B cell (primary cell): Measurements from ENCODE around the gene DPH6. TPM values are rescaled to one million over a fixed set of nuclear protein-coding genes. Genes with fewer than 3 reads are reported as not detected.

Experiments
- ATAC-seq: fragments of 200-7000 bp; cut with Tn5 transposase; one replicate; pipeline ENCODE4 v1.10.0; 2021; ENCODE audit warnings: low read depth, mild to moderate bottlenecking, moderate number of reproducible peaks, moderate library complexity
- CTCF ChIA-PET: fragments of 350-600 bp; sonication (Branson Sonifier 250); formaldehyde crosslinking; loops from one replicate; lab custom pipeline; 2021; ENCODE audit warnings: antibody characterized with exemption, inconsistent platforms; lab: Charles Lee
- POLR2A ChIA-PET: fragments of 350-600 bp; sonication (Branson Sonifier 250); formaldehyde crosslinking; loops from one replicate; lab custom pipeline; 2021; ENCODE audit warnings: antibody characterized with exemption; lab: Charles Lee
- DNase-seq: peaks from one replicate; pipeline ENCODE4 v3.0.0; 2013
- H2AFZ ChIP-seq: 2 replicates; pipeline ENCODE4 v1.6.1; 2012; ENCODE audit warnings: mild to moderate bottlenecking, low read depth, low read length; ENCODE audit not compliant: insufficient read depth, poor library complexity, severe bottlenecking
- H3K27ac ChIP-seq, 2 donors: 1 replicate in 1 of 2; 2 replicates in 1 of 2; pipeline ENCODE4 v1.5.1; 2012 to 2013; ENCODE audit warnings: low read length in 2 of 2, mild to moderate bottlenecking in 2 of 2, moderate library complexity in 1 of 2
- H3K27me3 ChIP-seq, 4 experiments: fragments of 200-600 bp in 1 of 4; sonication (generic) in 1 of 4; replicated peaks in 1 of 4; 1 replicate in 2 of 4; 2 replicates in 2 of 4; pipeline versions ENCODE4 v1.6.1 to v1.7.0; 2013 to 2016; ENCODE audit warnings: low read length in 3 of 4, mild to moderate bottlenecking in 2 of 4, mixed read lengths in 1 of 4, moderate library complexity in 1 of 4; ENCODE audit not compliant: insufficient read depth in 4 of 4, control insufficient read depth in 3 of 4; ENCODE audit errors: control extremely low read depth in 1 of 4
- H3K36me3 ChIP-seq, 2 experiments: replicated peaks in 1 of 2; 1 replicate in 1 of 2; 2 replicates in 1 of 2; pipeline versions ENCODE4 v1.6.1 to v1.7.1; 2013; ENCODE audit warnings: low read length in 1 of 2; ENCODE audit not compliant: insufficient read depth in 2 of 2, control insufficient read depth in 1 of 2; ENCODE audit errors: control extremely low read depth in 1 of 2, extremely low read depth in 1 of 2
- H3K4me1 ChIP-seq, 2 donors: fragments of 200-600 bp in 1 of 2; sonication (generic) in 1 of 2; 1 replicate in 1 of 2; 2 replicates in 1 of 2; pipeline versions ENCODE4 v1.5.1 to v1.6.1; 2013 to 2017; ENCODE audit warnings: low read length in 2 of 2; ENCODE audit not compliant: control insufficient read depth in 2 of 2, insufficient read depth in 2 of 2
- H3K4me2 ChIP-seq: replicated peaks from 2 replicates; pipeline ENCODE3; 2012; ENCODE audit warnings: mild to moderate bottlenecking, low read depth, low read length; ENCODE audit not compliant: poor library complexity, severe bottlenecking
- H3K4me3 ChIP-seq, 5 experiments: fragments of 200-600 bp in 1 of 5; sonication (generic) in 1 of 5; 1 replicate in 3 of 5; 2 replicates in 2 of 5; pipeline versions ENCODE4 v1.5.1 to v1.7.0; 2011 to 2016; ENCODE audit warnings: low read length in 4 of 5, mild to moderate bottlenecking in 4 of 5, low read depth in 2 of 5, control low read depth in 1 of 5, moderate library complexity in 1 of 5; ENCODE audit not compliant: insufficient read depth in 1 of 5; ENCODE audit errors: control extremely low read depth in 1 of 5, extremely low read depth in 1 of 5
- H3K79me2 ChIP-seq: fragments of 200-600 bp; sonication (generic); one replicate; pipeline ENCODE4 v1.6.0; 2016; ENCODE audit warnings: low read length; ENCODE audit not compliant: control insufficient read depth, insufficient read depth
- H3K9ac ChIP-seq: fragments of 200-600 bp; sonication (generic); 2 replicates; pipeline ENCODE4 v1.6.1; 2017; ENCODE audit warnings: mild to moderate bottlenecking, low read length, moderate library complexity
- H3K9me3 ChIP-seq, 3 donors: one replicate each; pipeline versions ENCODE4 v1.6.1 to v1.7.1; 2013; ENCODE audit warnings: low read length in 2 of 3; ENCODE audit not compliant: control insufficient read depth in 2 of 3, insufficient read depth in 1 of 3; ENCODE audit errors: control extremely low read depth in 1 of 3
- H4K20me1 ChIP-seq: 2 replicates; pipeline ENCODE4 v1.6.0; 2012; ENCODE audit warnings: mild to moderate bottlenecking, low read length; ENCODE audit not compliant: insufficient read depth, control insufficient read depth, poor library complexity, severe bottlenecking
- H3K27ac Mint-ChIP-seq: one replicate; pipeline ENCODE4 v1.8.0; 2021; ENCODE audit warnings: mixed read lengths
- H3K27me3 Mint-ChIP-seq: one replicate; pipeline ENCODE4 v1.8.0; 2021; ENCODE audit warnings: mixed read lengths
- H3K4me1 Mint-ChIP-seq: one replicate; pipeline ENCODE4 v1.8.0; 2021; ENCODE audit warnings: mixed read lengths
- H3K4me3 Mint-ChIP-seq: one replicate; pipeline ENCODE4 v1.8.0; 2021; ENCODE audit warnings: mixed read lengths
- H3K9me3 Mint-ChIP-seq: one replicate; pipeline ENCODE4 v1.8.0; 2022; ENCODE audit warnings: mixed read lengths; ENCODE audit not compliant: insufficient read depth
- EZH2 ChIP-seq: IDR thresholded peaks from 2 replicates; pipeline ENCODE4 v1.6.1; 2012; ENCODE audit warnings: borderline replicate concordance, low read depth, mild to moderate bottlenecking, moderate library complexity, low read length; ENCODE audit not compliant: insufficient read depth, poor library complexity, severe bottlenecking
- WGBS: methylation state at CpG from one replicate; pipeline ENCODE4 v1.1.5; 2013; ENCODE audit warnings: missing lambda C conversion rate; ENCODE audit not compliant: insufficient coverage; 5-methylcytosine and 5-hydroxymethylcytosine counted together
- intact Hi-C: fragments of 100-400 bp; cut with micrococcal nuclease; formaldehyde crosslinking; loops from one replicate; pipeline ENCODE4 v1.10.0; 2022
- polyA plus RNA-seq: library from polyadenylated mRNA; depleted of rRNA; stranded (reverse); fragments of >200 nt; gene quantifications from 2 replicates; pipeline ENCODE4 v1.2.3, GENCODE V29; 2012
- total RNA-seq, 2 donors: library from RNA; stranded (reverse); fragments of 120-200 nt in 1 of 2; gene quantifications; 1 replicate in 1 of 2; 2 replicates in 1 of 2; pipeline versions ENCODE4 v1.2.3 to v1.2.4, GENCODE V29; 2013 to 2022
- TF ChIP-seq, protein P1 (sequence below): fragments of 200-600 bp; IDR thresholded peaks from one replicate; pipeline ENCODE4 v1.8.0; 2022; ENCODE audit warnings: antibody characterized with exemption, mild to moderate bottlenecking

Gene DPH6
- total and polyA plus RNA-seq, 2 donors (not counting 1 experiment from before 2014, with no cell fraction given), result 5.4 to 13.3 TPM

DNA sequence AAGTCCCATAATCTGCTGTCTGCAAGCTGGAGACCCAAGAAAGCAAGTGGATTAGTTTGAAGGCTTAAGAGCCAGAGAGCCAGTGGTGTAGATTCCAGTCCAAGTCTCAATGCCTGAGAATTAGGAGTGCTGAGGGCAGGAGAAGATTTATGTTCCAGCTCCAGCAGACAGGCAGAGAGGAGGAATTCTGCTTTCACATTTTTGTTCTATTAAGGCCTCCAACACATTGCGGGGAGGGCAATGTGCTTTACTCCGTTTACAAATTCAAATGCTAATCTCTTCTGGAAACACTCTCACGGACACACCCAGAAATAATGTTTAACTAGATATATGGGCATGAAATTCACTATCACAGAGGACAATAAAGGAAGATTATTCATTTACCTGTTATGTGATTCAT is 54.0 kb downstream of the DPH6 start:
- Histone ChIP-seq H2AFZ (no peak overlapping the region), H3K27me3 (no peaks in the 10 kb centered on the region), H3K27ac (no peak overlapping the region), H3K36me3 (no peaks in the 10 kb centered on the region), H3K79me2 (no peaks in the 10 kb centered on the region), H3K4me2 (no peak overlapping the region), H4K20me1 (no peaks in the 10 kb centered on the region), H3K4me3 (no peak overlapping the region), H3K4me1 (peaks cover 4 to 7% of the 10 kb centered on the region in 2 donors), H3K9me3 (peaks cover 0 to 6% (median 6%) of the 10 kb centered on the region in 3 donors), H3K9ac (no peak overlapping the region)
- DNase-seq (no peak), ATAC-seq (no peak)
- Mint-ChIP-seq H3K9me3 (peaks cover 6% of the 10 kb centered on the region), H3K4me3 (no peak overlapping the region), H3K27ac (no peak overlapping the region), H3K27me3 (no peaks in the 10 kb centered on the region), H3K4me1 (peaks cover 7% of the 10 kb centered on the region)
- WGBS, result no CpG with 5 or more reads among the region's 3 CpGs
- POLR2A ChIA-PET, result no interaction called here
- CTCF ChIA-PET, result no interaction called here
- TF ChIP-seq EZH2, result no peak
- TF ChIP-seq, protein P1, sequence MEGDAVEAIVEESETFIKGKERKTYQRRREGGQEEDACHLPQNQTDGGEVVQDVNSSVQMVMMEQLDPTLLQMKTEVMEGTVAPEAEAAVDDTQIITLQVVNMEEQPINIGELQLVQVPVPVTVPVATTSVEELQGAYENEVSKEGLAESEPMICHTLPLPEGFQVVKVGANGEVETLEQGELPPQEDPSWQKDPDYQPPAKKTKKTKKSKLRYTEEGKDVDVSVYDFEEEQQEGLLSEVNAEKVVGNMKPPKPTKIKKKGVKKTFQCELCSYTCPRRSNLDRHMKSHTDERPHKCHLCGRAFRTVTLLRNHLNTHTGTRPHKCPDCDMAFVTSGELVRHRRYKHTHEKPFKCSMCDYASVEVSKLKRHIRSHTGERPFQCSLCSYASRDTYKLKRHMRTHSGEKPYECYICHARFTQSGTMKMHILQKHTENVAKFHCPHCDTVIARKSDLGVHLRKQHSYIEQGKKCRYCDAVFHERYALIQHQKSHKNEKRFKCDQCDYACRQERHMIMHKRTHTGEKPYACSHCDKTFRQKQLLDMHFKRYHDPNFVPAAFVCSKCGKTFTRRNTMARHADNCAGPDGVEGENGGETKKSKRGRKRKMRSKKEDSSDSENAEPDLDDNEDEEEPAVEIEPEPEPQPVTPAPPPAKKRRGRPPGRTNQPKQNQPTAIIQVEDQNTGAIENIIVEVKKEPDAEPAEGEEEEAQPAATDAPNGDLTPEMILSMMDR, result no peak
- intact Hi-C loops, result no loop called here

DNA sequence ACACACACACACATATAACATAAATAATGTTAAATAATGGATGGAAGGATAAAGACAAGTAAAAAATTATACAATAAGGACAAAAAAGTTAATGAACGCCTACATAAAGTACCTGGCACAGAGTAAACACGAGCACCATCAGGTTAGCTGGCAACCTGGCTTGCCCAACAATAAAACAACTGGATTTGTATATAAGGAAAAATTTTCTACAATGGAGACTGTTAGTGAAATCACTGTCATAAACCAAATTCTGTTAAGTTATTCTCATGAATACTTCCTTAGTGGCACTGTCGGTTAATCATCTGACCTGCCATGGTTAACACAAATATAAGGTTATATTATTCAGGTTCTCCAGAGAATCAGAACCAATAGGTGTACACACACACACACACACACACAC is 54.8 kb downstream of the DPH6 start:
- H3K4me3 ChIP-seq, result no peak overlapping the region
- peaks cover 6% of the 10 kb centered on the region for H3K9me3 Mint-ChIP-seq
- H3K27me3 Mint-ChIP-seq, result no peaks in the 10 kb centered on the region
- WGBS, result no CpG with 5 or more reads among the region's 3 CpGs
- H4K20me1 ChIP-seq, result no peaks in the 10 kb centered on the region
- no peak overlapping the region for H3K4me3 Mint-ChIP-seq
- no peak overlapping the region for H3K27ac Mint-ChIP-seq
- H3K36me3 ChIP-seq, result no peaks in the 10 kb centered on the region
- H3K27ac ChIP-seq, result no peak overlapping the region
- H3K4me1 ChIP-seq, result peaks cover 0 to under 1% of the 10 kb centered on the region in 2 donors
- TF ChIP-seq, protein P1, result no peak
- TF ChIP-seq EZH2, result no peak
- ChIA-PET CTCF (no interaction called here), POLR2A (no interaction called here)
- ATAC-seq (no peak), DNase-seq (no peak)
- peaks cover 2% of the 10 kb centered on the region for H3K4me1 Mint-ChIP-seq
- H3K27me3 ChIP-seq, result no peaks in the 10 kb centered on the region
- no peak overlapping the region for H3K4me2 ChIP-seq
- no peaks in the 10 kb centered on the region for H3K79me2 ChIP-seq
- intact Hi-C loops, result no loop called here
- H2AFZ ChIP-seq, result no peak overlapping the region
- no peak overlapping the region for H3K9ac ChIP-seq
- H3K9me3 ChIP-seq, result peaks cover 2 to 15% (median 10%) of the 10 kb centered on the region in 3 donors
